HepG2 (cell line): ENCODE data around the gene MYLK2.

ENCODE experiments used
- ARNT2 ChIP-seq: sonication (generic); formaldehyde crosslinking; IDR thresholded peaks from 2 replicates; pipeline ENCODE4 v1.8.0; 2022; ENCODE audit warnings: mild to moderate bottlenecking, low read depth, missing genetic modification reagents, moderate library complexity
- ATF1 ChIP-seq: IDR thresholded peaks from 2 replicates; pipeline ENCODE4 v1.6.1; 2016; ENCODE audit warnings: mild to moderate bottlenecking, control low read depth
- CTCF ChIP-seq: sonication (generic); formaldehyde crosslinking; IDR thresholded peaks from 2 replicates; pipeline ENCODE4 v1.5.0; 2020; ENCODE audit warnings: mild to moderate bottlenecking, missing genetic modification reagents, moderate library complexity
- PRDM4 ChIP-seq: sonication (generic); formaldehyde crosslinking; IDR thresholded peaks from 2 replicates; pipeline ENCODE4 v1.9.0; 2021; ENCODE audit warnings: missing genetic modification reagents, borderline replicate concordance
- REL ChIP-seq: sonication (generic); formaldehyde crosslinking; conservative IDR thresholded peaks from 2 replicates; pipeline ENCODE4 v1.8.0; 2022; ENCODE audit warnings: mild to moderate bottlenecking, missing genetic modification reagents, moderate library complexity
- ZBTB46 ChIP-seq: sonication (generic); formaldehyde crosslinking; IDR thresholded peaks from 2 replicates; pipeline ENCODE4 v1.4.0; 2020; ENCODE audit warnings: mild to moderate bottlenecking, missing genetic modification reagents, borderline replicate concordance
- ZNF10 ChIP-seq: sonication (generic); formaldehyde crosslinking; IDR thresholded peaks from 2 replicates; pipeline ENCODE4 v1.4.0; 2020; ENCODE audit warnings: mild to moderate bottlenecking, low read depth, missing genetic modification reagents, borderline replicate concordance

GRCh38 chr20:31821427-31821826, 2.3 kb downstream of the MYLK2 start:
- no peak for TF ChIP-seq REL (CRISPR knock-in tag)
- TF ChIP-seq ZBTB46 (CRISPR knock-in tag), result no peak
- TF ChIP-seq CTCF (CRISPR knock-in tag), result no peak
- no peak for TF ChIP-seq PRDM4 (CRISPR knock-in tag)
- no peak for TF ChIP-seq ARNT2 (CRISPR knock-in tag)
- TF ChIP-seq ZNF10 (CRISPR knock-in tag), result no peak
- TF ChIP-seq ATF1, result no peak
